IMR-90 (cell line): ENCODE data around the gene KRTAP10-7. TPM values are rescaled to one million over a fixed set of nuclear protein-coding genes. Genes with fewer than 3 reads are reported as not detected.

Experiments used
- ATAC-seq: fragments of 200-7000 bp; cut with Tn5 transposase; 2 replicates; pipeline ENCODE4 v1.9.1; 2020; ENCODE audit warnings: low read depth, mild to moderate bottlenecking, moderate library complexity
- BruUV-seq: library from RNA; stranded (reverse); fragments of 400-500 nt; replicated peaks from 2 replicates; lab custom pipeline; 2021; lab: Mats Ljungman, UMichigan
- CTCF ChIA-PET: fragments of 300-600 bp; formaldehyde crosslinking; extraction: SDS; loops from one replicate; lab custom pipeline; 2021; ENCODE audit warnings: antibody characterized with exemption; lab: Yijun Ruan, JAX
- POLR2A ChIA-PET: fragments of 300-600 bp; sonication (Branson Sonifier 250); formaldehyde crosslinking; loops from one replicate; lab custom pipeline; 2022; ENCODE audit warnings: antibody characterized with exemption; ENCODE audit not compliant: unreplicated experiment; lab: Charles Lee
- DNase-seq: peaks from one replicate; pipeline ENCODE4 v3.0.0; 2013
- H2AFZ ChIP-seq: replicated peaks from 2 replicates; pipeline ENCODE3; 2013; ENCODE audit warnings: low read length, mild to moderate bottlenecking; ENCODE audit not compliant: poor library complexity
- H2AK5ac ChIP-seq: 2 replicates; pipeline ENCODE4 v1.6.1; 2013; ENCODE audit warnings: low read depth, low read length, inconsistent platforms
- H2AK9ac ChIP-seq: replicated peaks from 2 replicates; pipeline ENCODE3; 2013; ENCODE audit warnings: mild to moderate bottlenecking, low read depth, low read length, moderate library complexity; ENCODE audit not compliant: poor library complexity
- H2BK120ac ChIP-seq: 2 replicates; pipeline ENCODE4 v1.6.1; 2013; ENCODE audit warnings: low read depth, low read length, inconsistent platforms
- H2BK15ac ChIP-seq: 3 replicates; pipeline ENCODE4 v1.6.1; 2013; ENCODE audit warnings: low read depth, low read length, inconsistent platforms
- H2BK20ac ChIP-seq: 2 replicates; pipeline ENCODE4 v1.6.1; 2013; ENCODE audit warnings: low read depth, mild to moderate bottlenecking, inconsistent platforms, low read length, moderate library complexity
- H2BK5ac ChIP-seq: 2 replicates; pipeline ENCODE4 v1.6.1; 2013; ENCODE audit warnings: mild to moderate bottlenecking, low read depth, low read length, inconsistent platforms; ENCODE audit not compliant: poor library complexity, severe bottlenecking
- H3K14ac ChIP-seq: replicated peaks from 2 replicates; pipeline ENCODE4 v1.6.1; 2013; ENCODE audit warnings: low read depth, low read length, inconsistent platforms
- H3K18ac ChIP-seq: 2 replicates; pipeline ENCODE4 v1.6.1; 2013; ENCODE audit warnings: low read depth, low read length, control low read depth
- H3K23ac ChIP-seq: 2 replicates; pipeline ENCODE4 v1.6.1; 2013; ENCODE audit warnings: low read depth, low read length, inconsistent platforms
- H3K27ac ChIP-seq: 2 replicates; pipeline ENCODE4 v1.5.1; 2013; ENCODE audit warnings: mild to moderate bottlenecking, control low read depth, low read length; ENCODE audit not compliant: insufficient read depth
- H3K27me3 ChIP-seq: 2 replicates; pipeline ENCODE4 v1.6.1; 2013; ENCODE audit warnings: low read length; ENCODE audit not compliant: control insufficient read depth, insufficient read depth
- H3K36me3 ChIP-seq: 2 replicates; pipeline ENCODE4 v1.6.1; 2013; ENCODE audit warnings: low read length, mixed read lengths; ENCODE audit not compliant: control insufficient read depth, insufficient read depth
- H3K4ac ChIP-seq: 2 replicates; pipeline ENCODE4 v1.6.1; 2013; ENCODE audit warnings: low read depth, low read length, inconsistent platforms
- H3K4me1 ChIP-seq: 2 replicates; pipeline ENCODE4 v1.6.1; 2013; ENCODE audit warnings: low read length, mixed read lengths; ENCODE audit not compliant: control insufficient read depth, insufficient read depth
- H3K4me2 ChIP-seq: 2 replicates; pipeline ENCODE4 v1.6.1; 2013; ENCODE audit warnings: low read depth, mild to moderate bottlenecking, control low read depth, low read length, moderate library complexity
- H3K4me3 ChIP-seq: 2 replicates; pipeline ENCODE4 v1.5.1; 2013; ENCODE audit warnings: low read depth, mild to moderate bottlenecking, control low read depth, low read length, moderate library complexity; ENCODE audit not compliant: insufficient read depth
- H3K56ac ChIP-seq: 2 replicates; pipeline ENCODE4 v1.6.1; 2013; ENCODE audit warnings: low read length, inconsistent platforms; ENCODE audit not compliant: insufficient read depth; ENCODE audit errors: extremely low read depth
- H3K79me1 ChIP-seq, 2 experiments: 2 replicates each; pipeline ENCODE4 v1.6.1; 2013; ENCODE audit warnings: low read length in 2 of 2, inconsistent platforms in 1 of 2, low read depth in 1 of 2
- H3K9ac ChIP-seq: 2 replicates; pipeline ENCODE4 v1.6.1; 2013; ENCODE audit warnings: low read depth, low read length, control low read depth
- H3K9me1 ChIP-seq: 2 replicates; pipeline ENCODE4 v1.6.1; 2013; ENCODE audit warnings: low read length, inconsistent platforms; ENCODE audit not compliant: insufficient read depth
- H3K9me3 ChIP-seq: 2 replicates; pipeline ENCODE4 v1.6.1; 2013; ENCODE audit warnings: low read length; ENCODE audit not compliant: control insufficient read depth, insufficient read depth
- H4K20me1 ChIP-seq: 2 replicates; pipeline ENCODE4 v1.6.1; 2013; ENCODE audit warnings: low read length, inconsistent platforms; ENCODE audit not compliant: insufficient read depth
- H4K5ac ChIP-seq: 2 replicates; pipeline ENCODE4 v1.6.1; 2013; ENCODE audit warnings: mild to moderate bottlenecking, low read depth, low read length, control low read depth
- H4K8ac ChIP-seq, 2 experiments: 2 replicates each; pipeline ENCODE4 v1.6.1; 2013; ENCODE audit warnings: low read depth in 2 of 2, low read length in 2 of 2, control low read depth in 1 of 2, inconsistent platforms in 1 of 2
- H4K91ac ChIP-seq: 2 replicates; pipeline ENCODE4 v1.6.1; 2013; ENCODE audit warnings: low read depth, low read length, inconsistent platforms; ENCODE audit not compliant: insufficient read depth
- BHLHE40 ChIP-seq: fragments of 150-350 bp; IDR thresholded peaks from 2 replicates; pipeline ENCODE4 v1.6.1; 2016; ENCODE audit warnings: mild to moderate bottlenecking, low read depth, low read length
- CEBPB ChIP-seq: IDR thresholded peaks from 2 replicates; pipeline ENCODE4 v1.6.1; 2012; ENCODE audit warnings: low read depth, low read length, improper control_type of control experiment
- CHD1 ChIP-seq: IDR thresholded peaks from 2 replicates; pipeline ENCODE4 v1.6.1; 2012; ENCODE audit warnings: low read depth, low read length, improper control_type of control experiment
- FOS ChIP-seq: fragments of 150-350 bp; IDR thresholded peaks from 2 replicates; pipeline ENCODE4 v1.6.1; 2016; ENCODE audit warnings: low read depth, low read length
- MAFK ChIP-seq: IDR thresholded peaks from 2 replicates; pipeline ENCODE4 v1.6.1; 2012; ENCODE audit warnings: low read depth, low read length, improper control_type of control experiment
- MAZ ChIP-seq: IDR thresholded peaks from 2 replicates; pipeline ENCODE4 v1.6.1; 2012; ENCODE audit warnings: low read depth, mild to moderate bottlenecking, low read length, improper control_type of control experiment, moderate library complexity, borderline replicate concordance
- MXI1 ChIP-seq: IDR thresholded peaks from 2 replicates; pipeline ENCODE4 v1.6.1; 2012; ENCODE audit warnings: low read depth, mild to moderate bottlenecking, low read length, moderate library complexity, borderline replicate concordance
- NFE2L2 ChIP-seq: fragments of 150-350 bp; IDR thresholded peaks from 2 replicates; pipeline ENCODE4 v1.6.1; 2016; ENCODE audit warnings: low read depth, mild to moderate bottlenecking, low read length
- POLR2A ChIP-seq: IDR thresholded peaks from 2 replicates; pipeline ENCODE4 v1.6.1; 2012; ENCODE audit warnings: mild to moderate bottlenecking, low read depth, low read length
- RAD21 ChIP-seq: IDR thresholded peaks from 2 replicates; pipeline ENCODE4 v1.6.1; 2012; ENCODE audit warnings: low read length, improper control_type of control experiment
- RCOR1 ChIP-seq: IDR thresholded peaks from 2 replicates; pipeline ENCODE4 v1.6.1; 2012; ENCODE audit warnings: mild to moderate bottlenecking, low read length, improper control_type of control experiment; ENCODE audit not compliant: insufficient replicate concordance
- RFX5 ChIP-seq: IDR thresholded peaks from 2 replicates; pipeline ENCODE4 v1.8.0; 2012; ENCODE audit warnings: low read depth, mild to moderate bottlenecking, low read length, moderate library complexity
- SMC3 ChIP-seq: fragments of 150-350 bp; IDR thresholded peaks from 2 replicates; pipeline ENCODE4 v1.6.1; 2016; ENCODE audit warnings: low read depth, mild to moderate bottlenecking, antibody characterized with exemption, low read length, moderate library complexity
- WGBS, 2 experiments: methylation state at CpG; one replicate each; pipeline versions ENCODE4 v1.1.5 to v1.1.7; 2013; ENCODE audit warnings: missing lambda C conversion rate in 2 of 2; ENCODE audit not compliant: insufficient read length in 1 of 2; ENCODE audit errors: extremely low coverage in 2 of 2; 5-methylcytosine and 5-hydroxymethylcytosine counted together
- dilution Hi-C: fragments of 300-500 bp; cut with HindIII; formaldehyde crosslinking; loops from one replicate; pipeline ENCODE4 v1.14.3; 2018; ENCODE audit warnings: low sequenced_read_pairs; ENCODE audit not compliant: unreplicated experiment
- in situ Hi-C: fragments of 300-500 bp; cut with MboI; formaldehyde crosslinking; loops from 3 replicates; pipeline ENCODE4 v1.14.3; 2019; ENCODE audit warnings: low sequenced_read_pairs, inconsistent platforms, mixed read lengths
- intact Hi-C: fragments of 100-400 bp; cut with micrococcal nuclease; formaldehyde crosslinking; loops from 2 replicates; pipeline ENCODE4 v1.10.0; 2022
- polyA plus RNA-seq, 3 experiments: library from polyadenylated mRNA; depleted of rRNA; stranded (reverse); fragments of >200 nt; gene quantifications; 2 replicates each; pipeline ENCODE4 v1.2.3, GENCODE V29; 2012; ENCODE audit warnings: low replicate concordance in 1 of 3
- total RNA-seq: library from RNA; depleted of rRNA; stranded (reverse); fragments of >200 nt; gene quantifications from 2 replicates; pipeline ENCODE4 v1.2.3, GENCODE V29; 2012
- TF ChIP-seq, protein P1 (sequence below): conservative IDR thresholded peaks from 2 replicates; pipeline ENCODE4 v1.5.1; 2012; ENCODE audit warnings: mild to moderate bottlenecking, low read depth, low read length, improper control_type of control experiment
- TF ChIP-seq, protein P2 (sequence below): fragments of 150-350 bp; IDR thresholded peaks from 2 replicates; pipeline ENCODE4 v1.6.1; 2016; ENCODE audit warnings: low read depth, mild to moderate bottlenecking, low read length, moderate library complexity, borderline replicate concordance
- TF ChIP-seq, protein P3 (sequence below): fragments of 150-350 bp; IDR thresholded peaks from 2 replicates; pipeline ENCODE4 v1.6.1; 2017; ENCODE audit warnings: mild to moderate bottlenecking, antibody characterized with exemption, low read length, low read depth

KRTAP10-7 gene
- total and polyA plus RNA-seq, 2 of the 4 experiments (the other 2 are of a cell fraction): not detected

DNA sequence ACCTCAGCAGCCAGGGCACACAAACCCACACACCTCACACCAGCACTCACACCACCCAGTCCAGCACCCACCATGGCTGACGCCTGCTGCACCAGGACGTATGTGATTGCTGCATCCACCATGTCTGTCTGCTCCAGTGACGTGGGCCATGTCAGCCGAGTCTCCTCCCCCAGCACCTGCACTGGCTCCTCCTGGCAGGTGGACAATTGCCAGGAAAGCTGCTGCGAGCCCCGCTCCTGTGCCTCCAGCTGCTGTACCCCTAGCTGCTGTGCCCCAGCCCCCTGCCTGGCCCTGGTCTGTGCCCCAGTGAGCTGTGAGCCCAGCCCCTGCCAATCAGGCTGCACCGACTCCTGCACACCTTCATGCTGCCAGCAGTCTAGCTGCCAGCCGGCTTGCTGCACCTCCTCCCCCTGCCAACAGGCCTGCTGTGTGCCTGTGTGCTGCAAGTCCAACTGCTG, 11.7 kb downstream of the KRTAP10-7 start, which contains the start of gene KRTAP10-8:
KRTAP10-8 (plus strand) TSS at position 51 of the 458 bp plus-strand sequence; CDS start at position 73, 22 bp downstream.
- Histone ChIP-seq H3K4me2 (no peak within 1 kb of the TSS), H3K27ac (no peak within 1 kb of the TSS), H4K8ac (no peak within 1 kb of the TSS), H3K9me1 (no peaks in the 10 kb centered on the region), H4K20me1 (no peaks in the 10 kb centered on the region), H2BK5ac (no peak within 1 kb of the TSS), H3K9me3 (peaks cover 13% of the 10 kb centered on the region), H2AK9ac (no peak within 1 kb of the TSS), H3K79me1 (no peaks in the 10 kb centered on the region), H2AK5ac (no peak within 1 kb of the TSS), H3K9ac (no peak within 1 kb of the TSS), H2BK120ac (no peak within 1 kb of the TSS), H4K5ac (no peak within 1 kb of the TSS), H3K14ac (no peak within 1 kb of the TSS), H3K4ac (no peak within 1 kb of the TSS), H4K91ac (no peak within 1 kb of the TSS), H3K23ac (no peak within 1 kb of the TSS), H3K4me3 (no peak within 1 kb of the TSS), H3K27me3 (peaks cover under 1% of the 10 kb centered on the region; the same call in 1 of the 2 replicates), H3K56ac (no peak within 1 kb of the TSS), H2AFZ (no peak within 1 kb of the TSS), H2BK20ac (no peak within 1 kb of the TSS), H3K18ac (no peak within 1 kb of the TSS), H3K36me3 (no peaks in the 10 kb centered on the region), H2BK15ac (no peak within 1 kb of the TSS), H3K4me1 (no peaks in the 10 kb centered on the region)
- ChIA-PET POLR2A (no interaction called here), CTCF (no interaction called here)
- no peak for ATAC-seq
- intact Hi-C loops: no loop called here
- BruUV-seq: no TSS peak
- in situ Hi-C loops: no loop called here
- no peak for TF ChIP-seq CEBPB
- TF ChIP-seq CHD1: no peak
- TF ChIP-seq, protein P1, sequence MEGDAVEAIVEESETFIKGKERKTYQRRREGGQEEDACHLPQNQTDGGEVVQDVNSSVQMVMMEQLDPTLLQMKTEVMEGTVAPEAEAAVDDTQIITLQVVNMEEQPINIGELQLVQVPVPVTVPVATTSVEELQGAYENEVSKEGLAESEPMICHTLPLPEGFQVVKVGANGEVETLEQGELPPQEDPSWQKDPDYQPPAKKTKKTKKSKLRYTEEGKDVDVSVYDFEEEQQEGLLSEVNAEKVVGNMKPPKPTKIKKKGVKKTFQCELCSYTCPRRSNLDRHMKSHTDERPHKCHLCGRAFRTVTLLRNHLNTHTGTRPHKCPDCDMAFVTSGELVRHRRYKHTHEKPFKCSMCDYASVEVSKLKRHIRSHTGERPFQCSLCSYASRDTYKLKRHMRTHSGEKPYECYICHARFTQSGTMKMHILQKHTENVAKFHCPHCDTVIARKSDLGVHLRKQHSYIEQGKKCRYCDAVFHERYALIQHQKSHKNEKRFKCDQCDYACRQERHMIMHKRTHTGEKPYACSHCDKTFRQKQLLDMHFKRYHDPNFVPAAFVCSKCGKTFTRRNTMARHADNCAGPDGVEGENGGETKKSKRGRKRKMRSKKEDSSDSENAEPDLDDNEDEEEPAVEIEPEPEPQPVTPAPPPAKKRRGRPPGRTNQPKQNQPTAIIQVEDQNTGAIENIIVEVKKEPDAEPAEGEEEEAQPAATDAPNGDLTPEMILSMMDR: no peak
- no peak for TF ChIP-seq RCOR1
- no peak for TF ChIP-seq NFE2L2
- no peak for TF ChIP-seq SMC3
- TF ChIP-seq, protein P2, sequence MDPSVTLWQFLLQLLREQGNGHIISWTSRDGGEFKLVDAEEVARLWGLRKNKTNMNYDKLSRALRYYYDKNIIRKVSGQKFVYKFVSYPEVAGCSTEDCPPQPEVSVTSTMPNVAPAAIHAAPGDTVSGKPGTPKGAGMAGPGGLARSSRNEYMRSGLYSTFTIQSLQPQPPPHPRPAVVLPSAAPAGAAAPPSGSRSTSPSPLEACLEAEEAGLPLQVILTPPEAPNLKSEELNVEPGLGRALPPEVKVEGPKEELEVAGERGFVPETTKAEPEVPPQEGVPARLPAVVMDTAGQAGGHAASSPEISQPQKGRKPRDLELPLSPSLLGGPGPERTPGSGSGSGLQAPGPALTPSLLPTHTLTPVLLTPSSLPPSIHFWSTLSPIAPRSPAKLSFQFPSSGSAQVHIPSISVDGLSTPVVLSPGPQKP: no peak
- TF ChIP-seq FOS: no peak
- TF ChIP-seq MXI1: no peak
- no peak for TF ChIP-seq MAFK
- TF ChIP-seq POLR2A: no peak
- TF ChIP-seq, protein P3, sequence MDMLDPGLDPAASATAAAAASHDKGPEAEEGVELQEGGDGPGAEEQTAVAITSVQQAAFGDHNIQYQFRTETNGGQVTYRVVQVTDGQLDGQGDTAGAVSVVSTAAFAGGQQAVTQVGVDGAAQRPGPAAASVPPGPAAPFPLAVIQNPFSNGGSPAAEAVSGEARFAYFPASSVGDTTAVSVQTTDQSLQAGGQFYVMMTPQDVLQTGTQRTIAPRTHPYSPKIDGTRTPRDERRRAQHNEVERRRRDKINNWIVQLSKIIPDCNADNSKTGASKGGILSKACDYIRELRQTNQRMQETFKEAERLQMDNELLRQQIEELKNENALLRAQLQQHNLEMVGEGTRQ: no peak
- TF ChIP-seq RAD21: no peak
- TF ChIP-seq RFX5: no peak
- no peak for TF ChIP-seq BHLHE40
- no peak for TF ChIP-seq MAZ
- WGBS, 2 experiments: 71% methylated on average over 2 of the region's 8 CpGs; no CpG with 5 or more reads in 1 of the 2 experiments
- DNase-seq: no peak
- dilution Hi-C loops: no loop called here
